ENCODE measurements around the gene RNF138.

- TF ChIP-seq CTCF (conservative IDR thresholded peaks at IDR 0.05) = no peak
- no peak for TF ChIP-seq EZH2 (IDR thresholded peaks at IDR 0.05; ENCODE audit: low read depth)
Observed at GRCh38 chr18:32091724-32092421, at the start of gene RNF138.

Data from PC-9 (cell line).